Liver (tissue), 9 donors: ENCODE data around the gene IFIT3. TPM values are rescaled to one million over a fixed set of nuclear protein-coding genes. Genes with fewer than 3 reads are reported as not detected.

Experiments
- DNase-seq: peaks from one replicate; pipeline ENCODE4 v3.0.0-alpha.2; 2017; ENCODE audit warnings: low spot score
- H3K27ac ChIP-seq, 2 donors: one replicate each; pipeline ENCODE4 v1.7.0; 2013; ENCODE audit warnings: inconsistent platforms in 2 of 2, low read length in 2 of 2, control low read depth in 1 of 2, low read depth in 1 of 2, mild to moderate bottlenecking in 1 of 2
- H3K27me3 ChIP-seq, 4 donors: one replicate each; pipeline versions ENCODE4 v1.6.1 to v1.7.0; 2013; ENCODE audit warnings: low read length in 3 of 4, inconsistent platforms in 1 of 4, mild to moderate bottlenecking in 1 of 4, moderate library complexity in 1 of 4; ENCODE audit not compliant: control insufficient read depth in 4 of 4, insufficient read depth in 4 of 4
- H3K36me3 ChIP-seq, 4 donors: one replicate each; pipeline versions ENCODE4 v1.6.1 to v1.7.0; 2013; ENCODE audit warnings: low read length in 3 of 4, mild to moderate bottlenecking in 3 of 4, low read depth in 1 of 4, moderate library complexity in 1 of 4; ENCODE audit not compliant: control insufficient read depth in 4 of 4, insufficient read depth in 3 of 4
- H3K4me1 ChIP-seq, 4 donors: one replicate each; pipeline versions ENCODE4 v1.6.1 to v1.7.0; 2013; ENCODE audit warnings: low read length in 3 of 4, mild to moderate bottlenecking in 3 of 4, moderate library complexity in 1 of 4; ENCODE audit not compliant: control insufficient read depth in 4 of 4, insufficient read depth in 4 of 4
- H3K4me3 ChIP-seq, 3 donors: one replicate each; pipeline versions ENCODE4 v1.6.1 to v1.7.0; 2013; ENCODE audit warnings: low read length in 3 of 3, control low read depth in 1 of 3, low read depth in 1 of 3, mild to moderate bottlenecking in 1 of 3
- H3K9ac ChIP-seq, 2 donors: one replicate each; pipeline ENCODE4 v1.7.0; 2013; ENCODE audit warnings: low read length in 2 of 2, mild to moderate bottlenecking in 2 of 2, moderate library complexity in 2 of 2, control low read depth in 1 of 2, low read depth in 1 of 2
- H3K9me3 ChIP-seq, 4 donors: one replicate each; pipeline versions ENCODE4 v1.6.1 to v1.7.0; 2013; ENCODE audit warnings: low read length in 3 of 4; ENCODE audit not compliant: control insufficient read depth in 4 of 4
- ATF3 ChIP-seq: IDR thresholded peaks from 2 replicates; pipeline ENCODE4 v1.6.1; 2016; ENCODE audit warnings: antibody characterized with exemption
- CTCF ChIP-seq: fragments of 150-350 bp; IDR thresholded peaks from 2 replicates; pipeline ENCODE4 v1.5.1; 2017; ENCODE audit warnings: improper control_type of control experiment, low read depth, low read length; ENCODE audit not compliant: missing input control
- EGR1 ChIP-seq, 2 donors: IDR thresholded peaks; 2 replicates each; pipeline ENCODE4 v1.6.1; 2016 to 2018; ENCODE audit warnings: antibody characterized with exemption in 2 of 2, low read depth in 2 of 2
- FOXA1 ChIP-seq: IDR thresholded peaks from 2 replicates; pipeline ENCODE4 v1.6.1; 2016; ENCODE audit warnings: antibody characterized with exemption
- FOXA2 ChIP-seq: IDR thresholded peaks from 2 replicates; pipeline ENCODE4 v1.6.1; 2016; ENCODE audit warnings: antibody characterized with exemption
- GABPA ChIP-seq, 2 donors: IDR thresholded peaks in 1 of 2; conservative IDR thresholded peaks in 1 of 2; 2 replicates each; pipeline ENCODE4 v1.6.1; 2016; ENCODE audit warnings: antibody characterized with exemption in 2 of 2, mild to moderate bottlenecking in 1 of 2, moderate library complexity in 1 of 2
- HNF4A ChIP-seq, 2 donors: conservative IDR thresholded peaks; 2 replicates each; pipeline ENCODE4 v1.6.1; 2016; ENCODE audit warnings: antibody characterized with exemption in 2 of 2, mild to moderate bottlenecking in 2 of 2
- HNF4G ChIP-seq: IDR thresholded peaks from 2 replicates; pipeline ENCODE4 v1.6.1; 2016; ENCODE audit warnings: antibody characterized with exemption
- JUND ChIP-seq, 2 donors: IDR thresholded peaks; 2 replicates each; pipeline ENCODE4 v1.6.1; 2016; ENCODE audit warnings: antibody characterized with exemption in 2 of 2
- MAX ChIP-seq: IDR thresholded peaks from 2 replicates; pipeline ENCODE4 v1.6.1; 2016; ENCODE audit warnings: antibody characterized with exemption
- NR2F2 ChIP-seq: IDR thresholded peaks from 2 replicates; pipeline ENCODE4 v1.6.1; 2016; ENCODE audit warnings: antibody characterized with exemption
- RAD21 ChIP-seq, 2 donors: IDR thresholded peaks; 2 replicates each; pipeline ENCODE4 v1.6.1; 2016; ENCODE audit warnings: antibody characterized with exemption in 2 of 2, mild to moderate bottlenecking in 2 of 2
- REST ChIP-seq: IDR thresholded peaks from 2 replicates; pipeline ENCODE4 v1.6.1; 2016; ENCODE audit warnings: antibody characterized with exemption, mild to moderate bottlenecking
- RXRA ChIP-seq, 2 donors: IDR thresholded peaks; 2 replicates each; pipeline ENCODE4 v1.6.1; 2017 to 2018; ENCODE audit warnings: antibody characterized with exemption in 2 of 2, mild to moderate bottlenecking in 1 of 2
- SP1 ChIP-seq: IDR thresholded peaks from 2 replicates; pipeline ENCODE4 v1.6.1; 2018; ENCODE audit warnings: antibody characterized with exemption, mild to moderate bottlenecking
- TAF1 ChIP-seq: conservative IDR thresholded peaks from 2 replicates; pipeline ENCODE4 v1.6.1; 2016; ENCODE audit warnings: antibody characterized with exemption, mild to moderate bottlenecking
- YY1 ChIP-seq: IDR thresholded peaks from 2 replicates; pipeline ENCODE4 v1.6.1; 2016; ENCODE audit warnings: antibody characterized with exemption, mild to moderate bottlenecking
- ZBTB33 ChIP-seq: IDR thresholded peaks from 2 replicates; pipeline ENCODE4 v1.6.1; 2016; ENCODE audit warnings: antibody characterized with exemption
- WGBS: extraction: QIAGEN DNeasy Blood & Tissue Kit; methylation state at CpG from one replicate; pipeline ENCODE4 v1.1.7; 2013; 5-methylcytosine and 5-hydroxymethylcytosine counted together
- polyA plus RNA-seq, 2 donors: library from polyadenylated mRNA; stranded (reverse) in 1 of 2; unstranded in 1 of 2; fragments of 200-250 nt in 1 of 2; fragments of >200 nt in 1 of 2; fragmentation: Nextera tagmentation in 1 of 2; extraction: Ambion mirVana in 1 of 2; gene quantifications; one replicate each; pipeline versions ENCODE4 v1.2.1 to v1.2.3, GENCODE V29; 2013 to 2015
- total RNA-seq, 2 donors: library from RNA; depleted of rRNA; stranded (reverse); fragments of >200 nt; gene quantifications; one replicate each; pipeline ENCODE4 v1.2.3, GENCODE V29; 2014
- donor health status: healthy.
- donor health status: healthy.
- donor health status: healthy.
- donor health status: healthy.
- donor health status: healthy.

IFIT3 gene
- total and polyA plus RNA-seq, 4 donors: 9.2 to 11.2 (median 10.4) TPM

- no peaks in the 10 kb centered on the region for H3K27me3 ChIP-seq
- no peak for TF ChIP-seq ATF3
- no peak for TF ChIP-seq ZBTB33
- no peak for TF ChIP-seq GABPA (IDR thresholded peaks at IDR 0.05 in 1 of 2, conservative IDR thresholded peaks at IDR 0.05 in 1 of 2)
- no peak for TF ChIP-seq FOXA1
- TF ChIP-seq YY1: no peak
- TF ChIP-seq TAF1: no peak
- no peak for TF ChIP-seq FOXA2
- no peak for TF ChIP-seq JUND (IDR thresholded peaks at IDR 0.05)
- no peak for TF ChIP-seq RXRA (IDR thresholded peaks at IDR 0.05)
- no peak for TF ChIP-seq HNF4A (conservative IDR thresholded peaks at IDR 0.05)
- no peak for TF ChIP-seq NR2F2
- TF ChIP-seq EGR1 (IDR thresholded peaks at IDR 0.05; ENCODE audit: low read depth in 2 of 2): no peak
- no peak for TF ChIP-seq REST
- TF ChIP-seq RAD21 (IDR thresholded peaks at IDR 0.05): no peak
- no peak for TF ChIP-seq HNF4G
- TF ChIP-seq CTCF: no peak
- no peak for TF ChIP-seq MAX
- TF ChIP-seq SP1: no peak
- no peak overlapping the region for H3K4me3 ChIP-seq
- peaks cover 3 to 22% (median 15%) of the 10 kb centered on the region in 4 donors for H3K4me1 ChIP-seq
- H3K9me3 ChIP-seq: no peaks in the 10 kb centered on the region
- 98% methylated on average over 4 of the region's 4 CpGs for WGBS
- H3K27ac ChIP-seq: no peak overlapping the region
- no peaks in the 10 kb centered on the region for H3K36me3 ChIP-seq
- no peak for DNase-seq
- H3K9ac ChIP-seq: no peak overlapping the region
Observed at GRCh38 chr10:89297356-89297755, 30.4 kb upstream of the IFIT3 start.
